ENCODE results near the gene GNA12.

The GNA12 gene

DNA sequence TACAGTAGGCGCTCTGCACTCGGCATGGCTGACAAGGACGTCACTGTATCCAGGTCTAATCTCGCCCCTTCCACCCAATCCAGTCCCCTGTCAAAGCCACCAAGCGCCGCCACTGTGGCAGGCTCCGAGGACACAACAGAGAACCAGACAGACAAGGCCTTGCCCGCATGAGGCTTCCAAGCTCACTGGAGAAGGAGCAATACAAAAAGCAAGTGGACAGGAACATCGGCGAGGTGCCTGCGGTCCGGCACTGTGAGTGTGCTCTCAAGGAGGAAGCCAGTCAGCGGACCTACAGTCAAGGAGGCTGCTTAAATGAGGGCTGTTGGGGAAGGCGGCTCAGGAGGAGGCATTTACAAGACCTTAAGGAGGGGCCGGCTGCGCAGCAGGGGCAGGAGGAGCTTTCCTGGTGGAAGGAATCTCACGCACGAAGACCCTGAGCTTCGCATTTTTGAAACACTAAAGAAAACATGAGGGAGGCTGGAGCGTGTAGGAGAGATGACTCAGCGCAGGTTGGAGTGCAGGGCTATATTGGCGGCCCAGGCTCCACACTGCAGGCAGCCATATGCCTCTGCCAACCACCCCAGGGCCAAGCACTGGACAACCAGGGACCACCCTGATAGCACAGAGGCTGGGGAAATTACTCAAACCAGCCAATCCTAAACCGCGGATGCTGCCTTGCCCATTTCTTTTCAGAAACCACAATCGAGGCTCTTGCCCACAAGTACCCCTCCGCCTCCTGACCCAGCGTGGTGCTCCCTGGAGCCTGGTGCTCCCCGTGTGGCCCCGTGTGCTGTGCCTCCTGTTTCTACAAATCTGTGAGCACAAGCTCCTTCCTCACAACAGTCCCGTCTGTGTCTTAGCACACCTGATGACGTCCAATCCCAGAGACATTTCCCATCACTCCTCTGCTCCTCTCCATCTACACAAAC lies 28.9 kb downstream of the GNA12 start:
- no peak for DNase-seq

DNA sequence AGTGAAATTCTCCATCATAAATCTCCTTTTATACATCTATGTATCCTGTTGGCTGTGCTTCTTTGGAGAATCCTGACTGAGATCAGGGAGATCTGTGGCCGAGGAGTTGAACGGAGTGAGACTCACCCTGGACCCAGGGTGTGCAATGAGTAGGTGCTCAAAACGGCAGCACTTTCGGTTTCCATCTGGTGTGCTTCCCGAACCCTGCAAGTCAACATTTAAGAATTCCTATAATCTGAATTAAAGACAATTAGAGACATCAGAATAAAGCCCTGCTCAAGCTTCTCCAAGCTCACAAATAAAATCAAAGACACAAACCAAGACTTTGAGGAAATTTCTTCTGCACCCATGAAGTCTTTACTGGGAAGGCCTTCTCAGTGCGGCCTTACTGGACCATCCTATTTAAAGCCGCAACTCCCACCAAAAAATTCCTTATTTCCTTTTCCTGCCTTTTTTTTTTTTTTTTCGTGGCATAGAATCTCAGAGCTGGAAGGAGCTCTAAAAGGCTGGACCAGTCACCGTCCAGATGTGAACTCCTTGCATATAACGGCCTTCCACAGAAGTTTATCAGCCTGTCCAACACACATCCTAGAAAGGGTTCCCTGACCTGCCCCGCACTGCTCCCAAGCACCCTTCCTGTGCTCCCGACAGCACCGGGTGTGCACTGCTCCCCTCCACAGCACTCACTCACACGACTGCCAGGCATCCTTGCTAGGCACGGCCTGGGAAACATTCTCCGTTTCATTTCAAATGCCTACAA lies 29.7 kb downstream of the GNA12 start:
- DNase-seq = no peak

DNA sequence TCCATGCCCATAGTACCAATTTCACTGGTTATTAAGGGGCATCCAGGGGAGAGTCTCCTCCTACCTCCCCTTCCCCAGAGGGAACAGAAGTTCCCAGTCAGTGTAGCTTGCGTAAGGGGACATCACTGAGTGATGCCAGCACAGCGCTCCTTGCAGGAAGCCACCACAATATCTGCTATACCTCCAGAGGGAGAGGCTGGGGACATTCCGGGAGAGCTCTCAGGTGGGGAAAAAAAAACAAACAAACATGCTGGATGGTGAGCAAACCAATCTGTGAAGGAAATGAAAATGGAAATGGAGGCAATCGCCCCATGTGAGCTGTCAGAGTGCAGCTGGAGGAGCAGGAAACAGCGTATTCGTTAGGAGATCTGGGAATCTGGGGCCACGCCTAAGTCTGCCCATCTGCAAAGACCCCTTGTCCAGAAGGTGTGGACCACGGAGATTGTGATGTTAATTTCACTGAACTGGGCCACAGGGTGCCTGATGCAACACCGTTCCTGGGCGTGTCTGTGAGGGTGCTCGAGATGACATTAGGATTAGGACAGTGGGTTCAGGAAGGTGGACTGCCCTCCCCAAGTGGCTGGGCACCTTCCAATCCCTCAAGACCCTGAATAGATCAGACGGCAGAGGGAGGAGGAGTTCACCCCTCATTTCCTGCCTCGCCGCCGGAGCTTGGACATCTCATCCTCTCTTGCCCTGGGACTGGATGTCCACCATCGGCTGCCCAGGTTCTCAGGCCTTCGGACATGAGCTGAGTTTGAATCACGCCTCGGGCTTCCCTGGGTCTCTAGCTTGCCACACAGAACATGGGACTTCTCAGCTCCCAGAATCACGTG lies 30.5 kb downstream of the GNA12 start:
- no peak for DNase-seq

DNA sequence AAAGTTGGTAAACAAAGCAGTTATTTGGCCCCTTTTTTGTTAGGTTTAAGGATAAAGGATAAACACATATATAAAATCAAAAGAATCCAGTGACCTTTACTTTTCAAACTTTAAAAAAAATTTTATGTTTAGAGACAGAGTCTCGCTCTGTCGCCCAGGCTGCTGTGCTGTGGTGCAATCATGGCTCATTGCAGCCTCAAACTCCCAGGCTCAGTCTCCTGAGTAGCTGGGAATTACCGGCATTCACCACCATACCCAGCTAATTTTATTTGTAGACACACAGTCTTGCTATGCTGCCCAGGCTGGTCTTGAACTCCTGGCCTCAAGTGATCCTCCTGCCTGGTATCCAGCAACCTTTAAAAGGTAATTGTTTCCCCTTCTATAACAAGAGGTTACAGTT lies 31.3 kb downstream of the GNA12 start:
- DNase-seq = no peak

DNA sequence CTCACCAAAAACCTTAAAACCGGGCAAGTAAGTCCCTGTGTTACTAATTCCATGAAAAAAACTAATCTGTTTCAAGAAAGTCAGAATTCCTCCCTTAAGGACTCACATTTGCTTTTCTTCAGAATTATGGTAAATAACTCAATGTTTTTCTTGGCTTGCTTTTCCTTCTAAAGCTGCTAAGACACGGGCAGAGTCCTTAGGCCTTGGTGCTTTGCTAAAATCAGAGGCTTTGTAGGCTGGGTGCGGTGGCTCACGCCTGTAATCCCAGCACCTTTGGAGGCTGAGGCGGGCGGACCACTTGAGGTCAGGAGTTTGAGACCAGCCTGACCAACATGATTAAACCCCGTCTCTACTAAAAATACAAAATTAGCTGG lies 32.0 kb downstream of the GNA12 start:
- no peak for DNase-seq

DNA sequence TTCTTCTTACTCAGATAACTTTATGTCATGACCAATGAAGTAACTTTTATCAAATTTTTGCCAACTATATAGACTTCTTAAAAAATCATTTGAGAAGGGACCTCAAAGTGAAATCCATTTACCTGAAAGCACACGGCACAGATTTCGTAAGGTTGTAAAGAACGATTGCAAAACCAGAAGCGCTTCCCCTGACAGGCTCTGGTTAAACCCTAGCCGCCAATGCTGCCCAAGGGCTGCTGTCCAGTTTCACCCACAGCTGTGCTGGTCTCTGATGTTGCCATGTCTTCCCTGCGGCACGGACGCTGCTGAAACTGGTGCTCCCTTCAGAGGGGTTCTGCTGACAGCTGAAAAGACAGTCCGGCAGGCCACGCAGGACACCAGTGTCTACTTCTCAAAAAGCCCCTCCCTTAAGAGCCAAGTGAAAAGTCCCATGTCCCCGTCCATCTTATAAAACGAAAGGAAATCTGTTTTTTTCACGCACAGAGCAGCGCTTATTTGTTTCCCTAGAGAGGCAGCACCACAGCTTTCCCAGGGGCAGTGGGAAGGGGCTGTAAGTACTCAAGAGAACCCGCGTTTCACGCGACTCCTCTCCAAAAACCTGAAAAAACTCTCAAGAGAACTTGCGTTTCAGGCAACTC lies 32.5 kb downstream of the GNA12 start:
- DNase-seq = no peak

DNA sequence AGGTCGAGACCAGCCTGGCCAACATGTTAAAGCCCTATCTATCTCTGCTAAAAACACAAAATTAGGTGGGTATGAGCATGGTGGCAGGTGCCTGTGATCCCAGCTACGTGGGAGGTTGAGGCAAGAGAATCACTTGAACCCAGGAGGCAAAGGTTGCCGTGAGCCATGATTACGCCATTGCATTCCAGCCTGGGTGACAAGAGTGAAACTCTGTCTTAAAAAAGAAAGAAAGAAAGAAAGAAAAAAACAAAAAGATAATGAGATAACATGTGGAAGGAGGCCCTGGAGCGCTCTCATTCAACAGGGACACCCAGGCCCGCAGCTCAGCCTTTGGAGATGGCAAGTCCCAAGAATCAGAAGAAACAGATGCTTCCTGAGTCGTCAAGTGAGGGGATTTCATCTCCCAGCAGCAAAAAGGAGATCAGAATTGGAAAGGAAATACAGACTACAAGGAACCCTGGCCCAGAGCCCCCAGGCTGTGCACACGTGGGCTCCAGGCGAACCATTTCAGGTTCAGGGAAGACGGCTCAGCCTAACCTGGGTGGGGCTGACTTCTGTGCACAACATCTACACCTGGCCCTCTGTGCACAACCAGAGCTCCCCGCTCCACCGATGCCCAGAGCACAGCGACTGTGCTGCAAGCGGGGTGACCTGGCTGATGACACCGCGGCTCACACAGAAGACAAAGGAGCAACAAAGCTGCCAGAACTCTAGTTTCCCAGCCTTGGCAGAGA lies 33.3 kb downstream of the GNA12 start:
- no peak for DNase-seq

DNA sequence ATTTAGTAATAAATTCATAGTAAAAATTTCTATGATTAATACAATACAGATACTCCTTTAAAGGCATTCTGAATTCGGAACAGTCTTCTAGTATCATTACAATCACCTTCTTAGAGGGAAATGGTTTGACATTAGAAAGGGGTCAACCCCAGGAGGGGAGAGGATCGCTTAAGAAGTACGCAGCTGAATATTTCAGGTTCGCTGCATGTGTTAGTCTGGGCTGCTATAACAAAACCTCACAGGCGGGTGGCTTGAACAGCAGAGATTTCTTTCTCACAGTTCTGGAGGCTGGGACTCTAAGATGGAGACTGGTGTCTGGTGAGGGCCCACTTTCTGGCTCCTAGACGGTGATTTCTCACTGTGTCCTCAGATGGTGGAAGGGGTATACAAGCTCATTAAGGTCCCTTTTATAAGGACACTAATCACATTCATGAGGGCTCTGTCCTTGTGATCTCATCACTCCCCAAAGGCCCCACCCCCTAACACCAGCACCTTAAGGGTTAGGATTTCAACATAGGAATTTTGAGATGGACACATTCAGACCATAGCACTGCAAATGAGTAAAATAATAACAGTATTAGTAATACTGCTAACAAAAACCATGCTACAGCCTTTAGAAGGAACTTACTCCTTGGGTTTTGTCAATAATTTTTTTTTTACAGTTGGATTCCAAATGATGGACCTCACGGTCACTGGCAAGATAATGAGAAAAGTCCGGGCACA lies 34.0 kb downstream of the GNA12 start:
- no peak for DNase-seq

DNA sequence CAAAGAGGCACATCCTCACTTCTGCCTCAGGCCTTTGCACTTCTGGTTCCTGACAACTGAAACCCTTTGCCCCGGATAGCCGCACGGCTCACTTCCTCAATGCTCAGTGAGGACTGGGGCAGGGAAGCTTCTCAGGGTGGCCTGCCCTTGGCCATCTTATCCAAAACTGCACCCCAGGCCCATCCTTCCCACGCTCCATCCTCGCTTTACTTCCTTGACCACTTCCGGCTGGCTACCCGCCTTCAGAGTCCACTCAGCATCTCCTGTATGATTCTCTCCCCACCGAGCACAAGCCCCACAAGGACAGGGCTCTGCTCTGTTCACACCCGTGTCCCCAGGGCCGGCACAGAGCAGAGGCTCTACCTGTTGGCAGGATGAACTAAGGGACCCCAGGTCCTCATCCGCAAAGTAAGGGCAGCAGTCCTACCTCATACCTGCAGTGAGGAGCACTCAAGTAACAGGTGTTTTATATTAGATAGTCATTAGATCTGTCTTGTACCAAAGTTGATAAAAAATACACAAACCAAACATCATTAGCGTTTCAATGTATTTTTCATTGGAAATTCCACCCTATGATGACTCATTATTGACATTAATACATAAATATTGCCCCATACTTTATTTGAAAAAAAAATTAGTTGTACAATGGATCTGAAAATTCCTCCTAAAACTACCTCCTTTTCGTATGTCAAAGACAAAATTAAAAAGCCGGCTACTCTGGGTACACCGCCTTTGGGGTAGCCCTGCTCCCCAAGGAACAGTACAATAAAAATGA lies 35.0 kb downstream of the GNA12 start:
- no peak for DNase-seq

DNA sequence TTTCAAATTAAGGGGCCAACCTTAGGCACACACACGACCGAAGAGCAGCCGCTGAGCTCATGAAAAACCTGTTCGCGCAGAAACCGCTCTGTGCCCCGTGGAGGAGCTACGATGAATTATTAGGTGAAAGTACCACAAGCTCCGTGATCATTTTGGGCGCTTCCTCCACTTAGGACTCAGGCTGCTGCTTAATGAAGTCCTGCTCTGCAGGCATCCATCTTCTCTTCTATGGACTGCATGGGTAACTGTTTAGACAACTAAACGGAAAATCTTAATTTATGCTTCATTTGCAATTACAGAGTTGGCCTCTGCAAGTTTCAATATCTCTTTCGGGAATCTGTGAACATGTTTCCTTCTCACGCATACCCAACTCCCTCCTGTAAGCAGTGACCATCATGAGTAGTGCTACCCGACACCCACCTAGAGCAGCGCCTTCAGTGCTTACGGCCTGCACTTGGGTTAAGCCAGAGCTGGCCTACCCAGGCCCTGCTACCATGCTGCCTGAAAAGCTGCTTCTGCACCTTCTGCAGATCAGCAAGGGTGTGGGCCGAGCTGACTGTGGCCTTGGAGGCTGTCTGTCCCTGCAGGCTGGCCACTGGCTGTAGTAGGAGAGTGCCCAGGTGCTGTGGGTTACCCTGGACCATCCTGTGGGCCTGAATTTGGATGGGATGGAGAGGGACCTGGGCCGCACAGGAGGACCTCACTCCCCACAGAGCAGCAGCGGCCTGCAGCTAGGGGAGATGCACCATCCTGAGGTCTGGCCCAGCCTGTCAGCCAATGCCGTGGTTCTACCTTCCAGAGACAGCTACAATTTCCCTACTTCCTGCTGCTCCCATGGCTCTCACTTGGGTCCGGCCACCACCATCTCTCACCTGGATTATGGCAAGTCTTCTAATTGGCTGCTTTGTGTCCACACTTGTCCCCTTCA lies 36.0 kb downstream of the GNA12 start:
- no peak for DNase-seq

DNA sequence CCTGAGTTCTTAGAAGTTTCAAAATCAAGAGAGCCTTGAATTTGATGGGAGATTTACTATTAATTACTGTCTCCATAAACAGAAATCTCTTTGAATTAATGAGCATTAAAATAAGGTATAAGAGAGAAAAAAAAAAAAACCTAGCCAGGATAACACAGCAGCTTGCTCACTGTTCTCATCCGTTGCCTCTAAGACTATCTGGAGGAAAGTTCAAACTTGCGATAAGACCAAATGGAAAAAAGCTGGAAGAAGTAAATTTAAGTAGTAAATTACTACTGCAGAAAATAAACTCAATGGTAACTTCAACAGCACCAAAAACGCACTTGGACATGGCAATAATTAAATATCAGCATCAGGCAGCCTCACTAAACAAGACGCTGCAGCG lies 36.7 kb downstream of the GNA12 start:
- DNase-seq = no peak

DNA sequence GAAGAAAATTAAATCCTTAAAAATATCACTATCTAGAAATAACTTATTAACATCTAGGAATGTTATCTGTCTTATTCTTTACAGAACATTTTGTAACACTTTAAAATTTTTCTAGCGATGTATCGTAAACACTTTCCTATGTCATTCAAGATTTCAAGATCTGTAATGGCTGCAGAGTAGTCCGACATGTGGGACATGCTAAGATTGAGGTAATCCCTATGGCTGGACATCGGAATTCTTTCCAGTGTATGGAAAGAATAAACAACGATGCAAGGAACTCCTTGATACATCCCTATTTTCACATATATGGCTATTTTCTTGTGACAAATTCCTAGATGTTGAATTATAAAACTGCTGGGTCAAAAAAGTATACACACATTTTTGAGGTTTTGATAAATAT lies 37.5 kb downstream of the GNA12 start:
- DNase-seq = no peak

DNA sequence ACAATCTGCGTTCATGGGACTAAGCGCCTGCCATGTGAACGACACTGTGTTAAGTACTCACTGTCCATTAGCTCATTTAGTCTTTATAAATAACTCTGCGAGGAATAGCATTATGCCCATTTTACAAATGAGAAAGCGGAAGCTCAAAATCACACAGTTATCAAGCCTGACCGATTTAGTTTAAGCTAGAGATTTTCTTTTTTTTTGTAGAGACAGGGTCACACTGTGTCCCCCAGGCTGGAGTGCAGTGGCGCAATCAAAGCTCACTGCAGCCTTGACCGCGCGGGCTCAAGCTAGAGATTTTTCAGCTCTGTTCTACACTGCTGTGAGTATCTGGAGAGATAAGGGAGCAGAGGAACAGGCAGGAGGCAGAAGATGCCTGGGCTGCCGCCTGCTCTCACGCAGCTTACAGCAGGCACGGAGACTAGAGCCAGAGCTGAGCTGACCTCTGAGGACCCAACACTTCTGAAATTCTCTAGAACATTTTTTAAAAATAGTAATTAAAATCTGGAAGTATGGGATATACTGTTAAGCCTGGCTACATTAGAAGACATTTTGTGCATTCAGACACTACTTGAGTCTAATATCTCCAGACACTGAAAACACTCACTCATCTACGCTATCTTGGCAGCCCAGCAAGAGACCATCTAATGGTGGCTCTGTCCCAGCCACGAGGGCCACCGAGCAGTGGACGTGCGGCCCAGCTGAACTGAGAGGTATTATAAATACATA lies 38.7 kb downstream of the GNA12 start:
- DNase-seq = no peak

DNA sequence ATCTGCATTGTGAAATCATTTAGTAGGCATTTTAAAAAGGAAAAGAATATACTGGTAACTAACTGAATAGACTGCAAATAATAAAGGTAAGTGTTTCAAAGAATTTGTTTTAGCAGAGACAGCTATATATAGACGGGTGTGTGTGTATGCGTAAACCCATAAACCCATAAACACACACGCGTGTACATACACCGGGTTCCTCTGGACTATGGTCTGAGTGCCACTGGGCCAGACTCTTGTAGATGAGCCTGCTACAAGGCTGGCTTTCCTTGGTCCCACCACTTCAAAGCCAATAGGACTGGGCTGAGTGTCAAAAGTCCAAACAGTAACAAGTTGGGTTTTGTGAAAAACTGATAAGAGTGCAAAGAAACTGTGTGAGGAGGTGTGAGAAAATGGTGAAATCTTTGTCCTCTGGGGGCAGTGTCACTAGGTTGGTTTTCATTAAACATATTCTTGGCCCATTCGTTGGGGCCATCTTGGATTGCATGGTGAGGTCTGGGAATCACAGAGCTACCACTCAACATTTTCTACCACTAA lies 39.8 kb downstream of the GNA12 start:
- DNase-seq = no peak

DNA sequence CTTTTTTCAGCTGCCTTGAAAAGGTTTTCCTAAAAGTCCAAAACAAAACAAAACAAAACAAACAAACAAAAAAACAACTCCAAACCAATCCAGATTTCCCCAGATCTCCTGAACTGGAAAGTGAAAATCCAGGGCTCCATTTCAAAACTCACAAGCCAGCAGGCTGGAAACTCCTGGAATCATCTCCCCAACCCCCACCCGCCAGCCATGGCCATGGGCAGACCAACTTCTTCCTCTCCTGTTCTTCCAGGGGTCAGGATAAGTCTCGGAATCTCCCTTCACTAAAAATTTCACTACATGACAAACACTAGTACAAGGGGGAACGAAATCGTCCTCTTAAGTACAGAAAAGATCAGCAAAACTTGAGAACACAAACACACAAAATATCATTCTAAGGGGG lies 40.4 kb downstream of the GNA12 start:
- no peak for DNase-seq

DNA sequence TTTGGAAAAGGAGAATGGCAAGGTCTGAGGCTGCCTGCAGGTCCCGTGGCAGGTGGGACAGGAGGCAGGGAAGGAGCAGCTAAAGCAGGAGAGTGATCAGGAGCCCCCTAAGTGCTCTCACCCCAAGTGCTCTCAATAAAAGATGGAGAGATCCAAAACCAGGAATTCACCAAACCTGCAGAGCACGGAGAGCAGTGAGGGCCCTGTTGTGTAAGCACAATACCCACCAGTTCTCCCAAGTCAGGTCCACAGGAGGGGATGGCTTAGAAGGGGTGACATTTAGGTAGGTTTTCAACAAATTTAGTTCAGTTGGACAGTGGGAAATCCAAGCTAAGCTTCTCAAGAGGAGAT lies 40.8 kb downstream of the GNA12 start:
- DNase-seq = no peak

DNA sequence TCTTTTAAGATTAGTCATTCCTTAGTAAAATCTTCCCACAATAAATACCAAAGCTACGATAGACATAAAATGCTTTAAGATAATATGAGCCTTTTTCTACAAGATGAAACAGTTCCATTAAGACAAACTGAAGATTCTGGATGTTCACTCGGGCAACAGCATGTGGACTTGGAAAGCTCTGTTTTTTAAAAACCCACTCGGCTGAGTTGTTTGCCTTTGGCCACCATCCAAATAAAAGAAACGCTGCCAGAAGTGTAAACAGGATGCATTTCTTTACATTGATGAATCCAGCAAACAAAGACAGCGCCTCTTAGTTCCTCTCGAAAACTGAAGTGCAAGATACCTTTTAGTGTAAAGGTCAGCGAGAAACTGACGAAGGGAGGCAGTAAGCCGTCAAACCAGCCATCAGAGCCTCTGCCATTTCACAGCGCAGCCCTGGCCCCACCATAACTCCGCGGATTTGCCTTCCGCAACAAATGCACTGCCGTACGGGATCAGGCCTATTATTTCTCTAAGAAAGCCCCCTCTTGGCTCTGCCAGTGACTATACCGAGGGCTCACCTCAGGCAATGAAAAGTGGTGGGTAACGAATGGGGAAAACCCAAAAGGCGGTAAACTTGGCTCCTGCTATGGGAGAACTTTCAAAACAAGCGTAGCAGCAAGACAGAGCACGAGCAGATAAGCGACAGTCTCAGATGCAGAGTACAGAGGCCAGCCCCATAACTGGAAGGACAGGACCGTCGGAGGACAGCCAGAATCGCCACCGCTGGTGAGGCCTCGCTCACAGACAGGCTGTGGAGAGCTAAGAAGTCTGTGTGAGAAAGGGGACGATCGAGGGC lies 41.4 kb downstream of the GNA12 start:
- no peak for DNase-seq

DNA sequence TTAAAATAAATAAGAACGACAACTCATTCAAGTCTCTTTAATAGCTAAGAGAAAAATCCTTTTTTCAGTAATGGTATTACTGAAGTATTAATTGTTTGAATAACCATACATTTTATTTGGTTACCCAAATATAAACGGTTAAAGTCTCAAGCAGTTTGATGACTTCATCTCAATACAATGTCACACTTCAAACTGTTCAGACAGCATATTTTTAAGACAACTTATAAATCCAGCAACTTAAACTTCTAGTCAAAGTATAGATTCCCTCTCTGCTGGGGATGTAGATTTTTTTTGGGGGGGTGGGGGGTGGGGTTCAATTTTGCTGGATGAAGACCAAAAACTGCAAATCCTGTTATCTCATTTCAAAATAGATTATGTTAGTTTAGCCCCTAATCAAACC lies 42.0 kb downstream of the GNA12 start:
- no peak for DNase-seq

Data from stimulated activated CD4-positive, alpha-beta T cell treated with anti-CD3 and anti-CD28 coated beads, Interleukin-15, amount 100 ng/mL, for 24 hours (primary cell).